Ecto neural progenitor cell (in vitro differentiated cells): ENCODE results near the gene TRIM7.
"Not testable (repeated sequence)": the region's sequence is repeated elsewhere in the genome, so short reads cannot be mapped to it uniquely, and the experiment has no call there.

Source experiments
- DNase-seq: peaks from one replicate; pipeline ENCODE4 v3.0.0-alpha.2; 2018; ENCODE audit warnings: low spot score

TRIM7 gene

GRCh38 chr5:181149806-181150733 lies 54.9 kb downstream of the TRIM7 start:
- no peak for DNase-seq

DNA sequence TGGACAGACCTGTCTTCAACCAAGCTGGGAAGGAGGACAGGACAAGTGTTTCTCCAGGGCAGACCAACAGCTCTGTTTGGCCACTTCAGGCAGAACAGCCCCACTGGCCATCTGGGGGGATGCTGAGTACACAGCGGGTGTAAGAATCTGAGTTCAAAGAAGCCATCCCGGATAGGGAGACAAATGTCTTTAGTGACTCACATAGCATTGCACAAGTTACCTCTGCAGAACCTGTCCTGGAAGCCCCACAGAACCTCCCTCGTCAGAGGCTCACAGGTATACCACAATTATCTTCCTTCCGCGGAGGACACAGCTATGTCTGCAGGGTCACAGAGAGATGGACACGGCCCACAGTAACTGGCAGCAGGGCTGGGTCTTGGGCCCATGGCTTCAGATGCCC lies 55.6 kb downstream of the TRIM7 start:
- no peak for DNase-seq

- DNase-seq: not testable (repeated sequence)
Observed at GRCh38 chr5:181146927-181147636, 57.9 kb downstream of the TRIM7 start, which contains the start of gene OR2V2. Gene OR2V2 (plus strand): TSS chr5:181147586. CDS start chr5:181154943, 7,357 bp downstream.

GRCh38 chr5:181145133-181145532 lies 59.9 kb downstream of the TRIM7 start:
- DNase-seq: no peak
